ENCODE measurements around the gene PTPRJ.
A peak's percentile ranks its signal among the peaks of the same experiment; 100 is the strongest.

Gene PTPRJ

DNA sequence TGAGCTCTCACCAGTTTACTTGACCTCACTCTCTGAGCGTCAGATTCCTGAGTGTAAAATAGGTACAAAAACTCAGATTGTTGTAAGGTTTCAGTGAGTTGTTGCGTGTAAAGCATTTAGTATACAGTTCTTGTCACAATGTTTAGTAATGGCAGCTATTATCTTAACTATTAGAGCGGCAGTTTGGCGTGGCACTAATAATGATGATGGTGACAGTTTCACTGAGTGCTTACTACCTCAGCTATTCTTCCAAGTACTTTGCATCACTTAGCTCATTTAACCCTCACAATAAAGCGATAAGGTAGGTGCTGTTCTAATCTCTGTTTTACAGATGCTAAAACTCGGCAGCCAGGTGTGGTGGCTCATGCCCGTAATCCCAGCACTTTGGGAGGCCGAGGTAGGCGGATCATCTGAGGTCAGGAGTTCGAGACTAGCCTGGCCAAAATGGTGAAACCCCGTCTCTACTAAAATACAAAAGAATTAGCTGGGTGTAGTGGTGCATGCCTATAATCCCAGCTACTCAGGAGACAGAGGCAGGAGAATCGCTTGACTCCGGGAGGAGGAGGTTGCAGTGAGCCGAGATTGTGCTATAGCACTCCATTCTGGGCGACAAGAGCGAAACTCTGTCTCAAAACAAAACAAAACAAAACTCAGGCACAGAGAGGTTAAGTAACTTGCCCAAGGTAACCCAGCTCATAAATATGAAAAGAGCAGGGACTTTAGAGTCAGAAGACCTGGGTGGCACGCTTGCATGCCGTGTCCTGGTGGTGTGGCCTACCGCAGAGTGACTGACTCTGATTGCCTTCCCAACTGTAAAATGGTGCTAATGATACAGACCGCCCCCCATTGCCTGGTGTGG is 76.2 kb downstream of the PTPRJ start:
- DNase-seq (ENCODE audit: insufficient read length, low spot score): no peak
- no peak for FAIRE-seq

DNA sequence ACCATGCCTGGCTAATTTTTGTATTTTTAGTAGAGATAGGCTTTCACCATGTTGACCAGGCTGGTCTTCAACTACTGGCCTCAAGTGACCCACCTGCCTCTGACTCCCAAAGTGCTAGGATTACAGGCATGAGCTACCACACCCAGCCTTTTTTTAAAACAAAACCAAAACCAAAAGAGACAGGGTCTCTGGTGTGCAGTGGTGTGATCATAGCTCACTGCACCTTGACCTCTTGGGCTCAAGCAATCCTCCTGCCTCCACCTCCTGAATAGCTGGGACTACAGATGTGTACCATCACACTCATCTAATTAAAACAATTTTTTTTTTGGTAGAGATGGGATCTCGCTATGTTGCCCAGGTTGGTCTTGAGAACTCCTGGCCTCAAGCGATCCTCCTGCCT is 77.7 kb downstream of the PTPRJ start:
- DNase-seq (ENCODE audit: insufficient read length, low spot score) (no peak), FAIRE-seq (no peak)

DNA sequence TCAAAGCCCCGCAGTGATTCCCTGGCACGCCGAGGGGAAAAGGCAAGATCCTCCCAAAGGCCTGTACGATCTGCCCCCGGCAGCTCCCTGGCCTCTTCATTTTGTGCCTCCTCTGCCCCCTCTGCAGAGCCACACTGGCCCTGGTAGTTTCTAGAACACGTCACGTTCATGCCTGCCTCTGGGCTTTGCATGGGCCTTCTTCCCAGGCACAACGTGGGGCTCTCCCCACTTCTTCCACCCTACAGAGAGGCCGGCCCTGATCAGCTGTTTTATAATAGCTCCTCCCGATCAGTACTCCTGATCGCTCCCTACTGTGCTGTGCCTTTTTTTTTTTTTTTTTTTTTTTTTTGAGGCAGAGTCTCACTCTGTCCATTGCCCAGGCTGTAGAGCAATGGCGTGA is 78.4 kb downstream of the PTPRJ start:
- no peak for FAIRE-seq
- no peak for DNase-seq (ENCODE audit: insufficient read length, low spot score)

DNA sequence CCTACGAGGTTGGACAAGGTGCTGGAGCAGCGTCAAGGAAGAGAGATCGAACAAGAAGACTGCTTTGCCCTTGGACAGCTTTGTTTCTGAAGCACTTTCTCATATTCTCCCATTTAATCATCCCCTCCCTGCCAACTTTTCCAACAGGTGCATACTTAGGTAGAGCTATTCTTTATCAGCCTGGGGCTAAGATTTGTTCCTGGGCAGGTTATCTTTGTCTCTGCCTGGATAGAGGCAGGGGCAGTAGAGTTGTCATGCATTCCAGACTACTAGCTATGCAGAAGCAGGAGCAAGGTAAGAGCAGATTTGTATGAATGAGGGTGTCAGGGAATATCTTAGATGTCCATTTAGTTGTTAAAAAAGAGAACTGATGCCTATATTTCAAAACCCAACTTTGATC is 82.3 kb downstream of the PTPRJ start:
- FAIRE-seq: no peak
- DNase-seq (ENCODE audit: insufficient read length, low spot score): no peak

DNA sequence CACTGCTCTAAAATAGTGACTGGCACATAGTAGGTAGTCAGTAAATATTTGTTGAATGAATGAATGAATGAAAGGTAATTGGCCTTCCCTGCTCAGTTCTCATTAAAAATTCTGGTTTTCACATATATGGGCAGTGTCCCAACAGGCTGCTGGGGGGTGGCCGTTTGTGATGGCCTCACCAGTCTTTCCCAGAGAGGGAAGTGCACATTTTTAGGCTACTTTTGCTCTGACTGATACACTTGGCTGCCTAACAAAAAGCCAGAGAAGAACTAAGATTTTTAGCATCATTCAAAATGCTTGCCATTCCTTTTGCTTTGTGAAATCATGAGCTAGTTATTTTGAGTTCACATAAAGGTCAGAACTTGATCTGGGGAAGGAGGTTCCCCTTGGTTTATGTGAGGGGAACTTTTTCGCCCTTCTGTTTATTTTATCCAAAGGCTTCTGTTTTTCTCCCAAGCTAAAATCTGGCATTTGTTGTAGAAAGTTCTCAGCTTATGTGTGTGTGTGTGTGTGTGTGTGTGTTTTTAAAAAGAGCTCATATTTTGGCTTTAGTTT is 83.1 kb downstream of the PTPRJ start:
- DNase-seq (ENCODE audit: insufficient read length, low spot score) (peak; percentile 70), FAIRE-seq (no peak)

DNA sequence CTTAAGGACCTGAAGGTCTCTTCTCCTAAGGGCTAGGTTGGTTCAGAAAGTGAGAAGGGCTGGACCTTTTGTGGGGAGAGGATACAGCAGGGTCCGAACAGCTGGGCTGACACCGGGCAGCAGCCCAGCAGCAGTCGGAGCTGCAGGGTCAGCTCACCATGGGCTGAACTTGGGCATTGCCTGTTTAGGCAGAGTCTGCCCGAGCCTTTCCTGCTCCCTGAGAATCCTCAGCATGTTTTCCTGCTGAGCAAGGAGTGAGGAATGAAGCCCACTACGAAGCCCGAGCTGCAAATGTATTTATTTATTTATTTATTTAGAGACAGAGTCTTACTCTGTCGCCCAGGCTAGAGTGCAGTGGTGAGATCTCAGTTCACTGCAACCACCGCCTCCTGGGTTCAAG is 83.9 kb downstream of the PTPRJ start:
- DNase-seq (ENCODE audit: insufficient read length, low spot score): peak; percentile 39
- FAIRE-seq: no peak

DNA sequence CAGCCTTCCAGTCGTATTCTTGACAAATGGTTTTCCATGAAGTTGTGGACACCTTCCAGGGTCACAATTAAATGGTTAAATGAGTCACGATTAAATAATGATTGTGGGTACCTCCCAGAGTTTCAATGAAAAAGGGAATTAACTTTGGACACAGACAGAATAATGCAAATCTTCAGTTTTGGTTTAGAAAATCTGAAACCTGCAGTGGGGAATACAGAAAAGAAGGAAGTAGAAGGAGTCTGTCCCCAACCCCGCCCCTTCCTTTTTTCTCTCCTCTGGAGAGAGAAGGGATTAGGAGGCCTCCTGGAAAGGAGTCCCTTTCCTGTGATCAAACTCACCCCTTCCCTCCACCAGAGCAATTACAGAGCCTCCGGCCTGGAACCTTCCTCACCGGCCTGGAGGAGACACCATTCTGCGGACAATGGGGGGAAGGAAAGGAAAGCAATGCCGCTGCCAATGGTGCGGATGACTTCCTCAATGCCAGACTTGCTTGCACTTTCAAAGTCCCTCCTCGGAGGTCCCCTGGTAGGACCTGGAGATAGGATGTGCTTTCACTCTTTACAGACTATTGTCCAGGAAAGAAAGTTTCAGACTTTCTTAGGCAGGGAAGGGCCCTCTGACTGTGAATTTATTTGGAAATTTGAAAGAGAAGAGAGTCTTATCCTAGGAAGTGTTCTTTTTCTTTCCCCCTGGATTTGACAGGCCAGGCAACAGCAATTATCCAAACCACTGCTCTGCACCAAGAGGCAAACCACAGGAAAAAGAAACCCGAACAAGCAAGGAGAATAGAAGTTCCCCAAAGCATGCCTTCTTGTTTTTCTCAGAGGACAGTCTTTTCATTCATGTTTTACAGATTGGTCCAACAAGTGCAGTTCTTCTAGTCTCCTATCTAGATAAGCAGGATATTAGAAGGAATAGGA is 86.8 kb downstream of the PTPRJ start:
- FAIRE-seq (no peak), DNase-seq (ENCODE audit: insufficient read length, low spot score) (no peak)

DNA sequence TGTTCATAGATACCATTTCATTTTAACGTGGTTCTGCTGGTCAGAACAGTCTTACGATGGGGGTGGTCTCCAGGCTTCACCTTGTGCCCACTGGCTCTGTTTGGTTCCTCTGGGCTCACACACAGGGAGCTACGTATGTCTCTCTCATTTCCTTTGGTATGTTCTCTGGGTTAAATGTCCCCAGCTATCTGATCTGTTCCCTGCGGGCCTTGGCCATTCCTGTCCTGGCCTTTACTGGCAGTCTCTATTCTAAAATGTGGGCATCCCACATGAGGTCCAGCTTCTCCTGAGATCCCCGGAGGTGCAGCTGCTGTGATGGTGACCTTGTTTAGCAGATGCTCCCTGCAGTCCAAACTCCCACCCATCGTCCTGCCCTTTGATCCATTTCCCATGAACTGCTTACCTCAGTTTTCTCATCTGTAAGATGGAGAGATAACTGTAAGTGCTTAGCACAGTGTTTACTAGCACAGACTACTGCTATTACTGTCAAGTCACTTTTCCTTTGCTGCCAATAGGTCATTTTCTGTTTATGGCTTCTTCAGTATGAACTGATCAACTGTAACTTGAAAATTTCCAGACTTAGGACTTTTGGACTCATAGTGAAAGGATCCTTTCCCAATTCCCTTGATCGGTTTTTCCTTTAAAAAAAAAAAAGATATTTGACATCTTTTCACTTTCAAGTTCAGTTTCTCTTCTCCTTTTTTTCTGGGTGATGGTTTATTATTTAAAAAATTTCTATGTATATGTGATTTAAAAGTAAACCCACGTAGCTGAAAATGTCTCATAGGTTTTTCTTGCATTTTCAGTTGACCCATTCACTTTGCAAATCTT is 92.9 kb downstream of the PTPRJ start:
- no peak for FAIRE-seq
- no peak for DNase-seq (ENCODE audit: insufficient read length, low spot score)

DNA sequence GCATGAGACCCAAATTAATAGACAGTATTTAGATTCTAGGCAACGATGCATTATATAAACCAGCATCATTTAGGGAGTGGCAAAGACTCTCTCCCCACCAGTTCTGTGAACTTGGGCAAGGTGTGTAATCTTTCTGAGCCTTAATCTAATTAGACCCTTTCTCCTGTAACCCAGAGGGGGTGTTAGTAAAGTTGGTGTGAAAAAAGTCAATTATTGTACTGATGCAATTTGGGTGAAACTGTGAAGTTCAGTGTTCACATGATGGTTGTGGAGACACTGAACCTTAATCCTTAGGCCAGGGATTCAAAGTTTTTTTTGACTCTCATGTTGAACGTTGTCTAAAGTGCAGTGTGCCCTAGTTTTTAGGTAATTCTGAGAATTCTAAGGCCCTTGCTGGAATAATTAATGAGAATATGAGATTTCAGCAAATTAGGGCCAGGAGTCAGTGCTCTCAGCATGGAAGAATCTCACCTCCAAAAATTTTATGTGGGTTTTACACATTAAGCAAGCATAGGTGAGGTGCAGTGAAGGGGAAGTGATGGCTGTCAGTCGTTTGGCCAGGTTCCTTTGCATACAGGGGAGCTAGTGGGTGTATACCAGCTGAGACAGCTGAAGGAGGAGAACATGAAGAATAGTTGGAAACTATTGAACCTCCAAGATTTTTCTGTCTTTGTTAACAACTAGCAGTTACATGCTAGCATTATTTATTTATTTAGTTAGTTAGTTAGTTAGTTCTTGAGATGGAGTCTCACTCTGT is 94.2 kb downstream of the PTPRJ start:
- FAIRE-seq (no peak), DNase-seq (ENCODE audit: insufficient read length, low spot score) (no peak)

DNA sequence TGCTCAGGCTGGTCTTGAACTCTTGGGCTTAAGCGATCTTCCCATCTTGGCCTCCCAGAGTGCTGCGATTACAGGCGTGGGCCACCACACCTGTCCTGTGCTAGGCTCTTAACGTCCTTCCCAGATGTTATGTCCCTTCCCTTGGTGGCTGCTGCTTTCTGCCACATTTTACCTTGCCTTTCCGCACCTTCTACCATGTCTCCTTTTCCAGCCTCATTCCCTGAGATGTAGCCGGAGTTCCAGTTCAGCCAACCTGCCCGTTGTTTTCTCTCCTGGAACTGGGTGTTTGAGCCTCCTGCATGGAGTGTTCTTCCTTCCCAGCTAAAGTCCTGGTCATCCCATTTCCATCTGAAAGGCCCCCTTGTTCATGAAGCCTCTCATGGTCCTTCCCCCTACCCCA is 95.3 kb downstream of the PTPRJ start:
- no peak for FAIRE-seq

DNA sequence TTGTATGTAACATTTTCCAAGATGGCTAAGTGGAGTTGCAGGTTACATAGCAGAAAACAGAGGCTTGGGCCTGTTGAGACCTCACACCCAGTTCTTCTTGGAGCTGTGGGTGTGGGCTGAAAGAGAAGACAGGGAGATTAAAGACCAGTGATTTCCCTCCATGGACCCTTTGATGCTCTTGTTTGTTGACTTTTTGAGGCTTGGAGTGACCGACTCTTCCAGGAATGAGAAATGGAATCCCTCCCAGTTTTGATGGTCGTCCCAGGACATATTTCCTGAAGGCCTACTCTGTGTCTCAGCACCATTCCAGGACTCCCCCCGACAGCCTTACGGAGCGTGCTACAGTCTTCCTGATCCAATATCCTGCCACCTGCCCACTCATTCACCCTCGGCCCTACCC is 96.9 kb downstream of the PTPRJ start:
- no peak for FAIRE-seq

More for the DNA sequence above, 95.3 kb downstream of the PTPRJ start:
- no peak for DNase-seq (ENCODE audit: insufficient read length, low spot score)

DNA sequence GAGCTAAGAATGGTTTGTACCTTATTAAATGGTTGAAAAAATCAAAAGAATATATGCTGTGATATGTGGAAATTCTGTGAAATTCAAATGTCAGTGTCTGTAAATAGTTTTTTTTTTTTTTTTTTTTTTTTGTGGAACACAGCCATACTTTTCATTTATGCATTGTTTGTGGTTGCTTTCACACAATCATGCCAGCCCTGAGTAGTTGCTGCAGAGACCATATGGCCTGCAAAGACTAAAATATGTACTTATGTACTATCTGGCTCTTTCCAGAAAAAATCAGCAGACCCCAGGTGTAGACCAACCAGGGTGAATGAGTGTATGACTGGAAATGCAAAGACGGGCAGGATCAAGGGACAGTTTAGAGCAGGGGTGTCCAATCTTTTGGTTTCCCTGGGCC is 98.3 kb downstream of the PTPRJ start:
- no peak for FAIRE-seq

More for the DNA sequence above, 96.9 kb downstream of the PTPRJ start:
- no peak for DNase-seq (ENCODE audit: insufficient read length, low spot score)

DNA sequence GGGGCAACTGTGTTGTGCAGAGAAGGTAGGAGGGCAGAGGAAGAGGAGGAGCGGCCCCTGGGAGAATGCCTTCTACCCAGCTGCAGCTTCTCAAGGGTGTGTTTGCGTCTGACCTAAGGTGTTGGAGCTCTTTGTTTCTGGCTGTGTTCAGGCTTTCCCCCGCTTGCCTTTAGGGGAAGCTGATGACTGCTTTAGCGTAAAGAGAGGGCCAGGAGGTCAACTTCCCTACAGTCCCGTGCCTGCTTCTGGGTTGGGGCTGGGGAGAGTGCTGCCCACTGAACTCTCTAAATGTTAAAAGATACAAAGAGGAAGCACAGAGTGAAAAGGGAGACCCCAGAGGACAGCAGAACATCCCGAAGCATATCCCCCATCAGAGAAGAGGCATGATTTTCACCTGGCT is 99.2 kb downstream of the PTPRJ start:
- FAIRE-seq (no peak), DNase-seq (ENCODE audit: insufficient read length, low spot score) (no peak)

More for the DNA sequence above, 98.3 kb downstream of the PTPRJ start:
- DNase-seq (ENCODE audit: insufficient read length, low spot score): no peak

DNA sequence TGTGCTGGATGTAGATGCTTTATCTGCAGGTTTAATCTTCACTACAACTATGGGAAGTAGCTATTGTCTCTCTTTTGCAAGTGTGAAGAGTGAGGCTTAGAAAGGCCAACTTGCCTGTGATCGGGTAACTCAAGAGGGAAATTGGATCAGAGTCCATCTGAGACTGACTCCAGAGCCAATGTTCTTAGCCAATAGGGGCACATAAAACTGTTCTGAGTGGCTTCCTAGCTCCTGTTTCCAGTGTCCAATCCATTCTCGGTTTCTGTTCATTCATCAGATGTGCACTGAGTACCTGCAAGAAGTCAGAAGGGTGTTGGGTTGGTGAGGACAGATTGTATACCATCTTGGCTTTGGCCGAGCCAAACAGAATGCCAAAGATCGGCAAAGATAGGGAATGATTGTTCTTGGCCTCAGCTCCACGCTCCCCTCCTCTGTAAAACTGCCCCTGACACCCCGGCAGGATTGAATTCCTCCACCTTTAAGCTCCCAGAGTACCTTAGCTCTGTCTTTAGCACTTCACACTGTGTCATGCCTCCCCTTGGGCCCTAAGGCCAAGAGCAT is 100.0 kb downstream of the PTPRJ start:
- no peak for DNase-seq (ENCODE audit: insufficient read length, low spot score)
- no peak for FAIRE-seq

DNA sequence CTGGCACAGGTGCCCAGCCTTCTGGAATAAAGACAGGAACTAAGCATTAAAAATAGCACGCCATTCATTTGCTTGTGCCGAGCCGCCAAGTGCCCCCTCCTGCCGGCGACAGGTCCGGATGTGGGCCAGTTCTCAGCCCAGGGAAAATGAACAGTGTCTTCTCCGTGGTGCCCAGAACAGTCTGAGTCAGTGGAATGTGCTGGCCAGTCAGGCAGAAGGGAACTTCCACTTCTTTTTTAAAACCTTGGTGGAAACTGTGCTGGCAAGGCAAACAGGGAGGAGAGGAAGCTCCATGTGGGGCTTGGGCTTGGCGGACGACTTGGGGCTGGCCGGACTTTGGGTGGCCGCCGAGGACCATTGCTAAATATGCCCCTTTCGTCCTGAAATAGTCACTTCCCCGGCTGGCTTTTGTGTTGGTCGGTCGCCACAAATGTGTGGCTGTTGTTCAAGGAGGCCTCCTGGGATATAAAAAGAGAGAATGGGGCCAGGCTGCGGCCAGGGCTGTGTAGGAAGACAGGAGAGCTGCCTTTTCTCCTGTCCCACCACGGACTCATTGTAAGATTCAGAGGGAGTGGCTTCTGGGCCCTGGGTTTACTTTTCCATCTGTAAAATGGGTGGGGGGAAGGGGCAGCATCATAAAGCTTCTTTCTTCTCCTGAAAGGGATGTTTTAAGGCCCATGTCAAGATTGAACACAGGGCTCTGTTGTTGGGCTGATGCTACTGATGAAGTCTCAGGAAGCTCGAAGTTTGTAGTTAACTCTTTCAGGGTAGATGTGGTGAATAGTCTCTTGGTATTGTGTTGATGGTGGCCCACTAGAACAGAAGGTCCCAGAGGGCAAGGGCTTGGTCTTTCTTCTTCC is 101.0 kb downstream of the PTPRJ start:
- FAIRE-seq: no peak
- DNase-seq (ENCODE audit: insufficient read length, low spot score): no peak

DNA sequence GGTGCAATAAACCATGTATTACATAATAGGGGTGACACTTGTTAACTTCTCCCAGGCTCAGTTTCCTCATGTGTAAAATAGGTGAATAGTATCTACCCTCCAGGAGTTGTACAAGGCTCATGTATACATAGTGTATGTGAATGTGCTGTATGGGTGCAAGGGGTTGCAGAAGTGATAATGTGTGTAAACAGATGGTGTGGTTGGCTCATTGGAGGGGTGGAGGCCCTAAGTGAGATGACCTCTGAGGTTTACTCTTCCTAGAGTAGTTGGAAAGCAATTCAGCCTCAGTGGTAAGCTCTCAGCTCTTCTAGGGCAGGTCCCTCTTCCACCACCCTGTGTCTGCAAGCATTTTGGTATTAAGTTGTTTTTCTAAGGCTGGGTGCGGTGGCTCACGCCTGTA is 102.4 kb downstream of the PTPRJ start:
- FAIRE-seq (no peak), DNase-seq (ENCODE audit: insufficient read length, low spot score) (no peak)

DNA sequence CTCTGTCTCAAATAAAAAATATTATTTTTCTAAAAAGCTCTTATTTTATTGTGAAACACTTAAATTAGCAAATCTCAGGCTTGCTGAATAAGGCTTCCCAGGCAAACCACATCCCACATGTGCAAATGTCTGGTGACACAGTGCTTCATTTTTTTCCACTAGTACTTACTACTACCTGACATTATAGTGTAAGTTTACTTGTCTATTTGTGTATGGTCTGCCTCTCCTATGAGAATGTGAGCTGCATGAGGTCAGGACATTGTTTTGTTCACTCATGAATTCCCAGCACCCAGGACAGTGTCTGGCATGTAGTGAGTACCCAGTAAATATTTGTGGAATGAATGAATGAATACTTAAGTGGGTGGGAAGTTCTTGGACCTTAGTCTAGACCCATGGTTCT is 103.1 kb downstream of the PTPRJ start:
- DNase-seq (ENCODE audit: insufficient read length, low spot score) (no peak), FAIRE-seq (no peak)

DNA sequence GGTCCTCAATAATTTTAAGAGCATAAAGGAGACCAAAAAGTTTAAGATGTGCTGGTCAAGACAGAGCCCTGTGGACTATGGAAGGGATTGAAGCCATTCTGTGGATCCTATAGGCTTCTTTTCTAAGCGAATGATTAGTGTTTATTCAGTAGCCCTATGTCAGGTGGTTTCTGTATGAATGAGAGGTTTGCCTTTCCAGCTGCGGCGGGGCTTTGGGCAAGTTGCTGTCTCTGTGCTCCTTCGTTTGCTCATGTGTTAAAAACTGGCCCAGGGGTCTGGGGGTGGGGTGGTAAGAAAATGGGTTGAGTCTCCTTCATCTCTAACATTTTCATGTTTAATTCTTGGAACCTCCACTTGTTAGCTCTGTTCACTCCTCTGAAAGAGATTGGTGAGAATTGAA is 105.3 kb downstream of the PTPRJ start:
- no peak for FAIRE-seq
- DNase-seq (ENCODE audit: insufficient read length, low spot score): no peak

DNA sequence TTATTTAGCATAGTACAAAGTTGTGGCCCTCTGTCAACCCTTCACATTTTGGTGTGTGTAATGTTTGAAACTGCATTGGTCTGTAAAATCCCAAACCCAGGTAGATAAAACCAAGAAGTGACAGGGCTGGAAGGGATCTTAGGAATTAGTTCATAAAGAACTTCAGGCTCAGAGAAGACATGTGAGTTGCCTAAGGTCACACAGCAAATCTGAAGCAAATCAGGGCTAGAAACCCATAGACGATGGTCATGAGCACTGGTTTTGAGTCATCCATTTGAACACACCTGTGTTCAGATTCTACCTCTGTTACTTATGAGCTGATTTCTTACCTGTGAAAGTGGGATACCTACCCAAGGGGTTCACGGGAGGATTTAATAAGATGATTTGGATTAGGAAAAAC is 107.1 kb downstream of the PTPRJ start:
- FAIRE-seq: no peak
- DNase-seq (ENCODE audit: insufficient read length, low spot score): no peak

Measured in HTR-8/SVneo (cell line).